Lower leg skin (tissue), 4 donors: ENCODE measurements around the gene PRKCZ. TPM values are rescaled to one million over a fixed set of nuclear protein-coding genes. Genes with fewer than 3 reads are reported as not detected.
A peak's percentile ranks its signal among the peaks of the same experiment; 100 is the strongest.

ENCODE experiments used
- DNase-seq, 2 donors: peaks; one replicate each; pipeline ENCODE4 v3.0.0-alpha.2; 2019; ENCODE audit warnings: low spot score in 2 of 2
- H3K4me3 ChIP-seq: fragments of 200-600 bp; sonication (generic); 2 replicates; pipeline ENCODE4 v1.5.1; 2017; ENCODE audit warnings: mild to moderate bottlenecking, low read depth; ENCODE audit not compliant: poor library complexity, severe bottlenecking
- CTCF ChIP-seq, 3 donors: fragments of 450-650 bp; IDR thresholded peaks; one replicate each; pipeline ENCODE4 v1.5.1; 2016; ENCODE audit warnings: antibody characterized with exemption in 3 of 3, mild to moderate bottlenecking in 3 of 3, moderate library complexity in 2 of 3
- POLR2A ChIP-seq, 2 donors: fragments of 450-650 bp; IDR thresholded peaks; one replicate each; pipeline ENCODE4 v1.6.1; 2016 to 2017; ENCODE audit warnings: antibody characterized with exemption in 2 of 2, mild to moderate bottlenecking in 1 of 2, moderate library complexity in 1 of 2
- WGBS, 2 donors: methylation state at CpG; one replicate each; pipeline ENCODE4 v1.1.5; 2018; 5-methylcytosine and 5-hydroxymethylcytosine counted together
- intact Hi-C: fragments of 100-400 bp; cut with DNase I; formaldehyde crosslinking; loops from one replicate; pipeline ENCODE4 v1.15.0; 2023; ENCODE audit warnings: low total_unique reads
- total RNA-seq, 4 donors: library from RNA; depleted of rRNA; stranded (reverse); fragments of >200 nt; gene quantifications; one replicate each; pipeline ENCODE4 v1.1.0, GENCODE V29; 2016

The PRKCZ gene
- total RNA-seq, 4 donors from 2014 or later, result 25.9 to 32.2 (median 26.8) TPM

GRCh38 chr1:2172551-2173146, 122.4 kb downstream of the PRKCZ start:
- 90 to 93% methylated on average over 33 of the region's 33 CpGs for WGBS, 2 donors
- intact Hi-C loops, result no loop called here

GRCh38 chr1:2173546-2174347, 123.5 kb downstream of the PRKCZ start:
- no peak overlapping the region for H3K4me3 ChIP-seq
- WGBS, 2 donors, result 72 to 79% methylated on average over 28 to 36 of the region's 37 CpGs
- TF ChIP-seq CTCF (IDR thresholded peaks at IDR 0.05) (no peak), POLR2A (IDR thresholded peaks at IDR 0.05) (no peak)
- intact Hi-C loops, result no loop called here
- DNase-seq, result no peak

More at GRCh38 chr1:2172551-2173146, 122.4 kb downstream of the PRKCZ start:
- DNase-seq, result no peak
- H3K4me3 ChIP-seq, result no peak overlapping the region
- TF ChIP-seq CTCF (IDR thresholded peaks at IDR 0.05) (no peak), POLR2A (IDR thresholded peaks at IDR 0.05) (no peak)

- H3K4me3 ChIP-seq, result no peak overlapping the region
- TF ChIP-seq CTCF (IDR thresholded peaks at IDR 0.05) (peak in 1 of 3 donors; percentile 37), POLR2A (IDR thresholded peaks at IDR 0.05) (no peak)
- whole genome bisulfite sequencing, 2 donors, result 14 to 18% methylated on average over 26 to 31 of the region's 31 CpGs
- intact Hi-C loops, result no loop called here
- no peak for DNase-seq
These were observed 124.3 kb downstream of the PRKCZ start for GRCh38 chr1:2174348-2175054.

GRCh38 chr1:2175055-2175414, 124.8 kb downstream of the PRKCZ start:
- intact Hi-C loops, result no loop called here
- no peak for DNase-seq
- TF ChIP-seq POLR2A (IDR thresholded peaks at IDR 0.05) (no peak), CTCF (IDR thresholded peaks at IDR 0.05) (no peak)
- H3K4me3 ChIP-seq, result no peak overlapping the region
- 69 to 77% methylated on average over 9 of the region's 9 CpGs for WGBS, 2 donors

GRCh38 chr1:2175681-2176454, 125.7 kb downstream of the PRKCZ start:
- H3K4me3 ChIP-seq, result no peak overlapping the region
- intact Hi-C loops, result no loop called here
- TF ChIP-seq POLR2A (IDR thresholded peaks at IDR 0.05) (no peak), CTCF (IDR thresholded peaks at IDR 0.05) (no peak)
- WGBS, 2 donors, result 90 to 91% methylated on average over 41 to 42 of the region's 42 CpGs
- no peak for DNase-seq
